Measurements from ENCODE around the gene SMO. TPM values are rescaled to one million over a fixed set of nuclear protein-coding genes. Genes with fewer than 3 reads are reported as not detected.

SMO gene
- total and polyA plus RNA-seq, 2 donors (not counting 1 experiment from before 2014, with no cell fraction given), result 4.5 to 12.6 TPM

DNA sequence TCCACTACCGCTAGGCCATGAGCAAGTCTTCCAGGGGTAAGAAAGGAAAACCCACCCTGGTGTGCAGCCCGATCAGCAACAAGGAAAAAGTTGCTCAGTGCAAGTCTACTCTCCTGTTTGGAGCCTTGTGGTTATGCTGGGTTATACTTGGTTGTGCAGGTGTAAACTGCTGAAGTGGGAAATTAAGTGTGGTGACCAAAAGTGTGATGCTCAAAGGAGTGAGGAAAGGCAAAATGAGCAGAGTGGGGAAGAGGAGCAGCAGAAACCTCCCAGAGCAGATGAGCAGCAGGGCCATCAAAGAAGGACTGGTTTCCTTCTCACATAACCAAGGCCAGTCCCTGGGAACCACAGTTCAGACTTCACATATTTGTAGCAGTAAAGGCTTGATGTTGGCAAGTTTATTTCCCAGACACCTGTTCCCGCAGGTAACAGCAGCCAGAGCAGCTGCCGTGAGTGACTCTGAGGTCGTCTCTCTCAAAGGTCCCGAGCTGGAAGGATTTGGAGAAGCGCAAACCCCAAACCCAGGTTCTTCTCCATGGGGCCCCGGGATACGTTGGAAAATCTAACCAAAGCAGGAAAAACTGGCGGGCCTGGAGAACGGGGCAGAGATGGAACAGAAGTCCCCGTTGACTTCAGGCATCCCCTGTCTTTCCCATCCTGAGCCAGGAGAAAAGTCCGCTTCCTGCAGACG is 607 bp upstream of the SMO start:
- DNase-seq (ENCODE audit: low read depth in 2 of 2), result no peak
- TF ChIP-seq, protein P1, sequence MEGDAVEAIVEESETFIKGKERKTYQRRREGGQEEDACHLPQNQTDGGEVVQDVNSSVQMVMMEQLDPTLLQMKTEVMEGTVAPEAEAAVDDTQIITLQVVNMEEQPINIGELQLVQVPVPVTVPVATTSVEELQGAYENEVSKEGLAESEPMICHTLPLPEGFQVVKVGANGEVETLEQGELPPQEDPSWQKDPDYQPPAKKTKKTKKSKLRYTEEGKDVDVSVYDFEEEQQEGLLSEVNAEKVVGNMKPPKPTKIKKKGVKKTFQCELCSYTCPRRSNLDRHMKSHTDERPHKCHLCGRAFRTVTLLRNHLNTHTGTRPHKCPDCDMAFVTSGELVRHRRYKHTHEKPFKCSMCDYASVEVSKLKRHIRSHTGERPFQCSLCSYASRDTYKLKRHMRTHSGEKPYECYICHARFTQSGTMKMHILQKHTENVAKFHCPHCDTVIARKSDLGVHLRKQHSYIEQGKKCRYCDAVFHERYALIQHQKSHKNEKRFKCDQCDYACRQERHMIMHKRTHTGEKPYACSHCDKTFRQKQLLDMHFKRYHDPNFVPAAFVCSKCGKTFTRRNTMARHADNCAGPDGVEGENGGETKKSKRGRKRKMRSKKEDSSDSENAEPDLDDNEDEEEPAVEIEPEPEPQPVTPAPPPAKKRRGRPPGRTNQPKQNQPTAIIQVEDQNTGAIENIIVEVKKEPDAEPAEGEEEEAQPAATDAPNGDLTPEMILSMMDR (conservative IDR thresholded peaks at IDR 0.05 in 1 of 2, IDR thresholded peaks at IDR 0.05 in 1 of 2; ENCODE audit: low read depth in 1 of 2, low read length in 2 of 2), result no peak
- TF ChIP-seq EZH2 (IDR thresholded peaks at IDR 0.05; ENCODE audit: low read length, missing control alignments), result no peak
- Histone ChIP-seq H4K20me1 (ENCODE audit: control insufficient read depth, extremely low read depth, insufficient read depth, low read length) (no peaks in the 10 kb centered on the region), H3K27ac (ENCODE audit: insufficient read depth, low read length) (no peak overlapping the region), H3K27me3 (ENCODE audit: control insufficient read depth, insufficient read depth, low read length) (peaks cover 14% of the 10 kb centered on the region), H3K9me3 (ENCODE audit: control insufficient read depth, insufficient read depth, low read depth, low read length) (no peaks in the 10 kb centered on the region), H3K4me2 (ENCODE audit: extremely low read depth, insufficient read depth, low read length) (peak overlapping the region; percentile 69), H3K4me1 (ENCODE audit: control insufficient read depth, extremely low read depth, insufficient read depth, low read length) (no peaks in the 10 kb centered on the region), H2AFZ (ENCODE audit: low read length) (no peak overlapping the region), H3K36me3 (ENCODE audit: control insufficient read depth, insufficient read depth, low read length) (no peaks in the 10 kb centered on the region), H3K79me2 (ENCODE audit: control insufficient read depth, insufficient read depth, low read length) (no peaks in the 10 kb centered on the region), H3K9ac (ENCODE audit: insufficient read depth, low read length) (no peak overlapping the region), H3K4me3 (replicated peaks in 1 of 4; ENCODE audit: control extremely low read depth in 1 of 4, insufficient read depth in 1 of 4, low read depth in 3 of 4, low read length in 4 of 4) (peak overlapping the region; percentile 34 to 64 (median 53))

DNA sequence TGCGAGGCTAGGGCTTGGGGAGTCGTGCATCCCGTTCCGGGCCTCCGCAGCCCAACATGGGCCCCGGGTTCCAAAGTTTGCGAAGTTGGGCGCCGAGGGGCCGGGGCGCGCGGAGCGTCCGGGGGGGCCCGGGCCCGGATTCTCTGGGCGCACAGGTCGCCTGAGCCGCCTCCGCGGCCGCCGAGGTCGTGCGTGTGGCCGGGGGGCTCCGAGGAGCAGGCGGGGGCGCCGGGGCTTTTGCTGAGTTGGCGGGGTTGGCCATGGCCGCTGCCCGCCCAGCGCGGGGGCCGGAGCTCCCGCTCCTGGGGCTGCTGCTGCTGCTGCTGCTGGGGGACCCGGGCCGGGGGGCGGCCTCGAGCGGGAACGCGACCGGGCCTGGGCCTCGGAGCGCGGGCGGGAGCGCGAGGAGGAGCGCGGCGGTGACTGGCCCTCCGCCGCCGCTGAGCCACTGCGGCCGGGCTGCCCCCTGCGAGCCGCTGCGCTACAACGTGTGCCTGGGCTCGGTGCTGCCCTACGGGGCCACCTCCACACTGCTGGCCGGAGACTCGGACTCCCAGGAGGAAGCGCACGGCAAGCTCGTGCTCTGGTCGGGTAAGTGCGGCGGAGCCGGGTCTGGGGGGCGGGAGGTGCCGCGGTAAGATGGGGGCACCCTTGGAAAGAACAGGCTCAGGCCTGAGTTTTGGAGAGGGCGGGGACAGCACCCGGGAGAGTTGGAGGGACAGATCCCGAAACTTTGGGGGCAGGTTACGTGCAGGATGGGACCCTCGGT is 643 bp downstream of the SMO start:
- DNase-seq (ENCODE audit: low read depth in 2 of 2), result peak; percentile 24 to 47
- H3K9ac ChIP-seq (ENCODE audit: insufficient read depth, low read length), result peak overlapping the region; percentile 52

More for the DNA sequence above, 643 bp downstream of the SMO start:
- Histone ChIP-seq H3K4me1 (ENCODE audit: control insufficient read depth, extremely low read depth, insufficient read depth, low read length) (no peaks in the 10 kb centered on the region), H2AFZ (ENCODE audit: low read length) (peak overlapping the region; percentile 43), H3K79me2 (ENCODE audit: control insufficient read depth, insufficient read depth, low read length) (no peaks in the 10 kb centered on the region), H3K27me3 (ENCODE audit: control insufficient read depth, insufficient read depth, low read length) (peaks cover 14% of the 10 kb centered on the region), H3K4me2 (ENCODE audit: extremely low read depth, insufficient read depth, low read length) (peak overlapping the region; percentile 84), H3K36me3 (ENCODE audit: control insufficient read depth, insufficient read depth, low read length) (no peaks in the 10 kb centered on the region), H4K20me1 (ENCODE audit: control insufficient read depth, extremely low read depth, insufficient read depth, low read length) (no peaks in the 10 kb centered on the region), H3K9me3 (ENCODE audit: control insufficient read depth, insufficient read depth, low read depth, low read length) (no peaks in the 10 kb centered on the region), H3K4me3 (replicated peaks in 1 of 4; ENCODE audit: control extremely low read depth in 1 of 4, insufficient read depth in 1 of 4, low read depth in 3 of 4, low read length in 4 of 4) (peak overlapping the region; percentile 51 to 75 (median 64)), H3K27ac (ENCODE audit: insufficient read depth, low read length) (no peak overlapping the region)
- peak; percentile 63 for TF ChIP-seq EZH2 (IDR thresholded peaks at IDR 0.05; ENCODE audit: low read length, missing control alignments)
- TF ChIP-seq, protein P1 (conservative IDR thresholded peaks at IDR 0.05 in 1 of 2, IDR thresholded peaks at IDR 0.05 in 1 of 2; ENCODE audit: low read depth in 1 of 2, low read length in 2 of 2), result no peak

Data from fibroblast of lung (primary cell).